ENCODE data around the gene ELF2. TPM values are rescaled to one million over a fixed set of nuclear protein-coding genes. Genes with fewer than 3 reads are reported as not detected.
"Not testable (repeated sequence)": the region's sequence is repeated elsewhere in the genome, so short reads cannot be mapped to it uniquely, and the experiment has no call there.

The ELF2 gene
- total RNA-seq, 1 donor from 2014 or later = 103 TPM

- DNase-seq (ENCODE audit: low spot score) = peak; percentile 50
These were observed 11.8 kb upstream of the ELF2 start for GRCh38 chr4:139188648-139189416.

DNA sequence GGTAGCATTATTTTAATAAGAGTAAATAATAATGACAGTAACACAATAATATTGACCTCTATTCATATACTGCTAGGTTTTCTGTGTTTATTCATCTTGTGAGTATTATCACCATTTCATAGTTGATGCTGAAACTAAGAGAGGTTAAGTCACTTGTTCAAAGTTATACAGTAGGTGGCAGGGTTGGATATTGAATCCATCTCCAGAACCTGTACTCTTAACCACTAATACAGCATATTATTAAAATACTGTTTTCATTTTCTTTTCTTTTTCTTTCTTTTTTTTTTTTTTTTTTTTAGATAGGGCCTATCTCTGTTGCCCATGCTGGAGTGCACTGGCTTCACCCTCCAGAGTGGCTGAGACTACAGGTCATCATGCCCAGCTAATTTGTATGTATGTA, 7.1 kb upstream of the ELF2 start:
- peak; percentile 36 for DNase-seq (ENCODE audit: low spot score)

GRCh38 chr4:139177869-139178619, 1.0 kb upstream of the ELF2 start:
- peak; percentile 97 for DNase-seq (ENCODE audit: low spot score)

GRCh38 chr4:139176302-139177048, 543 bp downstream of the ELF2 start:
- DNase-seq (ENCODE audit: low spot score) = peak; percentile 84

GRCh38 chr4:139175646-139176301, 1.2 kb downstream of the ELF2 start:
- no peak for DNase-seq (ENCODE audit: low spot score)

DNA sequence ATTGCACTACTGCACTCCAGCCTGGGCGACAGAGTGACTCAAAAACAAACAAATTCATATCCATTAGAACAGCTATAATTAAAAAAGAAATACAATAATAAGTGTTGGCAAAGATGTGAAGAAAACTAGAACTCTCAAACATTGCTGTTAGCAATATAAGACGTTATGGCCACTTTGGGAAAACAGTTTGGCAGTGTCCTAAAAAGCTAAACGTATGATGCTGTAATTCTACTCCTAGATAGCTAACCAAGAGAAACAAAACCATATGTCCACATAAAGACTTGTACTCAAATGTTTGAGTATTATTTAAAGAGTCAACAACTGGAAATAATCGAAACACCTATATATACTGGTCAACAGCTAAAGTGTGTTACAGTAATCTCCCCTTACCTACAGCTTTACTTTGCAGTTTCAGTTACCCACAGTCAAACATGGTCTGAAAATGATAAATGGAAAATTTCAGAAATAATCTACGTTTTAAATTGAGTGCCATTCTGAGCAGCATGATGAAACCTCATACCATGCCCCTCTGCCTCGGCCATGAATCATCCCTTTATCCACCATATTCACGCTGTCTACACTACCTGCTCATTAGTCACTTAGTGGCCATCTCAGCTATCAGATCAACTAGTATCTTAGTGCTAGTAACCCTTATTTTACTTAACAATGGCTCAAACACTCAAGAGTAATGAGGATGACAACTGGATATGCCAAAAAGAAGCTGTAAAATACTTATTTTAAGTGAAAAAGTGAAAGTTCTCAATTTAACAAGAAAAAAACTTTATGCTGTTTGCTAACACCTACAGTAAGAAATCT, 4.9 kb downstream of the ELF2 start:
- DNase-seq (ENCODE audit: low spot score) = no peak

GRCh38 chr4:139170932-139171331, 6.1 kb downstream of the ELF2 start:
- no peak for DNase-seq (ENCODE audit: low spot score)

DNA sequence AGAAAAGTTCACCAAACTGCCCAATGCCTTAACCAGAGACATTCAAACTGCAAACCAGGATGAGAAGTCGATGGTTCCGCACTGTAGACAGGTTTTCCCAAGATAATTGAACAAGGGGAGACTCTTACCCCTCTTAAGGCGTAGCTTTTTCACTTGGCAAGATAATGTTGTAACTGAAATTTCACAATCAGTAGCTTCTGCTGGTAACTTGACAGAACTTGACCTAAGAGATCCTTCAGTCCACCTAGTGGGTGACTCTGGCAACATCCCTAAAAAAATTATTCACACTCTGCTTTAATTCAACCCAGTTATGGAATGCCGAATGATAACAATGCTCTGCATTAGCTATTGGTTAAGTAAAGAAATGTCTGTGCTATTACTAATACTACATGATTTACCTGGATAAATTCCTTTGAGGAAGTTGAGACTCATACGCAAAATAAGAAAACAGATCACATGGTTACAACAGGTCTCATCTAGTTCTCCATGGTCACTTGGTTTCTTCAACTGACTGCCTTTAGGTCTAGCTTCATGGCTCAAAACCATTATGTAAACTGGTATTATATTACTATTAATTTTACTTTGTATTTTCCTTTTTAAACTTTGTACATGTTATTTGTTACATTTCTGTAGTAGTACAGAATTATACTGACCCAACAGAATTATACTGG, 9.1 kb downstream of the ELF2 start:
- peak; percentile 27 for DNase-seq (ENCODE audit: low spot score)

- no peak for DNase-seq (ENCODE audit: low spot score)
These were observed 12.3 kb downstream of the ELF2 start for GRCh38 chr4:139164731-139165130.

DNA sequence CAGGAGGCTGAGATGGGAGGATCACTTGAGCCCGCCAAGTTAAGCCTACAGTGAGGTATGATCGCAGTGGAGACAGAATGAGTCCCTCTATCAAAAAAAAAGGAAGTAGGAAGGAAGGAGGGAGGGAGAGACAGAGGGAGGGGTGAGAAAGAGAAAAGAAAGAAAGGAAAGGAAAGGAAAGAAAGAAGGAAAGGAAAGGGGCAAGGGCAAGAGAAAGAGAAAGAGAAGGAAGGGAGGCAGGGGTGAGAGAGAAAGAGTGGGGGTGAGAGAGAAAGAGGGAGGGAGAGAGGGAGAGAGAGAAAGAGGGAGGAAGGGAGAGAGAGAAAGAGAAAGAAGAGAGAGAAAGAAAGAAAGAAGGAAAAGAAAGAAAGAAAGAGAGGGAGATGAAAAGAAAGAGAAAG, 13.2 kb downstream of the ELF2 start:
- no peak for DNase-seq (ENCODE audit: low spot score)

DNA sequence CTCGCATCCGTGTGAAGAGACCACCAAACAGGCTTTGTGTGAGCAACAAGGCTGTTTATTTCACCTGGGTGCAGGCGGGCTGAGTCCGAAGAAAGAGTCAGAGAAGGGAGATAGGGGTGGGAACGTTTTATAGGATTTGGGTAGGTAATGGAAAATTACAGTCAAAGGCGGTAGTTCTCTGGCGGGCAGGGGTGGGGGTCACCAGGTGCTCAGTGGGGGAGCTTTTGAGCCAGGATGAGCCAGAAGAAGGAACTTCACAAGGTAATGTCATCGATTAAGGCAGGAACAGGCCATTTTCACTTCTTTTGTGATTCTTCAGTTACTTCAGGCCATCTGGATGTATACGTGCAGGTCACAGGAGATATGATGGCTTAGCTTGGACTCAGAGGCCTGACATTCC, 19.0 kb downstream of the ELF2 start:
- DNase-seq (ENCODE audit: low spot score) = not testable (repeated sequence)

DNA sequence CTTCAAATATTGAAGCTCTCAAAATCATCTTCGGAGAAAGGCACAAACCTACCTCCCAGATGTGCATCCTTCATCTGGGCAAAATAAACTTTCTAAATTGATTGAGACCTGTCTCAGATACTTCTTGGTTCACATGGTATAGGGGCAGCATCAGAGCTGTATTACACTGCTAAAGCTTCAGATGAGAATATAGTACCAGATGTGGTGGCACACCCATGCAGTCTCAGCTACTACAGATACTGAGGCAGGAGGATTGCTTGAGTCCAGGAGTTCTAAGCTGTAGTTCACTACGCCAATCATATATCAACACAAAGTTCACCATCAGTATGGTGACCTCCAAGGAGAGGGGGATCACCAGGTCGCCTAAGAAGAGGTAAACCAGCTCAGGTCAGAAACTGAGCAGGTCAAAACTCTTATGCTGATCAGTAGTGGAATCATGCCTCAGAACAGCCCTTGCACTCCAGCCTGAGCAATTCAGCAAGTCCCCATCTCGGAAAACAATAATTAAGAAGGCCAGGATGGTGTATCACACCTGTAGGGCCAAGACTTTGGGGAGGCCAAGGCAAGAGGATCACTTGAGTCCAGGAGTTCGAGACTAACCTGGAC, 22.0 kb downstream of the ELF2 start:
- no peak for DNase-seq (ENCODE audit: low spot score)

DNA sequence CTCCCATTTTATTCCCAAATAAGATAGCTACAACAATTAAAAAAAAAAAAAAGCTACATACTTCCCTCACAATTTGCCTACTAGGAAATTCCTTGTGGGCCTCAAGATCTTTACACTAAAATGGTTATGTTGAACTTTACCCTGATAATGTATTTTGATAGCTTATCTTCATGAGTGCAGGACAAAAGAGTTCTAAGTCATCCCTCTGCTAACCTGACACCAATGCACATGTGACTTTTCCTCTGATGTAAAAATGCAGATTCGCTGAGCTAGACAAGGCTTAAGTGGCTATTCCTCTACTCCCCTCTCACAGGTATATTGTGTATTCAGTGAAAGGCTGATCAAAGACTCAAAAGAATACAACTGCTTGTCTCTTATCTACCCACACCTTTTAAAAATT, 22.5 kb downstream of the ELF2 start:
- no peak for DNase-seq (ENCODE audit: low spot score)

- no peak for DNase-seq (ENCODE audit: low spot score)
These were observed 22.9 kb downstream of the ELF2 start for GRCh38 chr4:139154134-139154421.

DNA sequence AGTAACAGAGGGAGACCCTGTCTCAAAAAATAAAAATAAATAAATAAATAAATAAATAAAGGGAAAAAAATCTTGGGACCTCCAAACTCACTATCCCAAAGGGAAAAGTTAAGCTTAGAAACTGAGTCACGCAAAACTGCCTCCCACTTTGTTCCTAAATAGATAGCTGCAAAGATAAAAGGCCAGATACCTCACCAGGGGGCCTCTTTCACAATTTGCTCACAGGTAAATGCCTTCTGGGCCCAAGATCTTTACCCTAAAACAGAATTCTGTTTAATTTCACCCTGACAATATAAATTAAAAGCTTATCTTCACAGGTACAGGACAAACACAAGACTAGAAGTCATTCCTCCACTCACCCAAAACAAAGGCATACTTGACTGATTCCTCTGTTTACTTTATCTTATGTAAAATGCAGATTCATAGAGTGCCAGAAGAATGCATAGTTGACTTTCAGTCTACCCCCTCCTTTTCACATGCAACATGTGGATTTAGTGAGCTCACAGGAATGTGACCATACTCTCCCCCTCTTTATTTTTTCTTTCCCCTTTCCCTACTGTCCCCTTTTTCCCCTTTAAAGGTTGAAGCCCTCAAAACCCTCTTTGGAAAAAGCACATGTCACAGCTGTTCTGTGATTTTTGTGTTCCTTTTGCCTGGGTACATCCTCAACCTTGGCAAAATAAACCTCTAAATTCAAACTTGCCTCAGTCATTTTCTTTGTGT, 23.4 kb downstream of the ELF2 start:
- DNase-seq (ENCODE audit: low spot score) = no peak

DNA sequence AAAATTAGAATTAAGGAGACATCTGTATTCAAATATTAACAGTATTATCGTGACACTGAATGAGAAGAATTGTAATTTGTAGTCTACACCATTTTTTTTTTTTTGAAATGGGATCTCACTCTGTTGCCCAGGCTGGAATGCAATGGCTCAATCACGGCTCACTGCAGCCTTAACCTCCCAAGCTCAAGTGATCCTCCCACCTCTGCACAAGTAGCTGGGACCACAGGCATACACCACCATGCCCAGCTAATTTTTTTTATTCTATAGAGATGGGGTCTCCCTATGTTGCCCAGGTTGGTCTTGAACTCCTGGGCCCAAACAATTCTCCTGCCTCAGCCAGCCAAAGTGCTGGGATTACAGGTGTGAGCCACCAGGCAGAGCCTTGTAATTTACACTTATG, 24.8 kb downstream of the ELF2 start:
- DNase-seq (ENCODE audit: low spot score) = no peak

DNA sequence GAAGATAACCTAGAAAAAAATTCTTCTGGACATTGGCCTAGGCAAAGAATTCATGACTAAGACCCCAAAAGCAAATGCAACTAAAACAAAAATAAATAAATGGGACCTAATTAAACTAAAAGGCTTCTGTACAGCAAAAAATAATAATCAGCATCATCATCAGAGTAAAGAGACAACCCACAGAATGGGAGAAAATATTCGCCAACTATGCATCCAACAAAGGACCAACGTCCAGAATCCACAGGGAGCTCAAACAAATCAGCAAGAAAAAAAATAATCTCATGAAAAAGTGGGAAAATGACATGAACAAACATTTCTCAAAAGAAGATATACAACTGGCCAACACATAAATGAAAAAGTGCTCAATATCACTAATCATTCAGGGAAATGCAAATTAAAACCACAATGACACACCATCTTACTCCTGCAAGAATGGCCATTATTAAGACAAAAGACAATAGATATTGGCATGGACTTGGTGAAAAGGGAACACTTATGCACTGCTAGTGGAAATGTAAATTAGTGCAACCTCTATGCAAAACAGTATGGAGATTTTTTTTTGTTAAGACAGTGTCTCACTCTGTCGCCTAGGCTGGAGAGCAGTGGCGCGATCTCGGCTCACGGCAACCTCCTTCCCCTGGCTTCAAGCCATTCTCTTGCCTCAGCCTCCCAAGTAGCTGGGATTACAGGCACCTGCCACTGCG, 29.9 kb downstream of the ELF2 start:
- DNase-seq (ENCODE audit: low spot score) = no peak

DNA sequence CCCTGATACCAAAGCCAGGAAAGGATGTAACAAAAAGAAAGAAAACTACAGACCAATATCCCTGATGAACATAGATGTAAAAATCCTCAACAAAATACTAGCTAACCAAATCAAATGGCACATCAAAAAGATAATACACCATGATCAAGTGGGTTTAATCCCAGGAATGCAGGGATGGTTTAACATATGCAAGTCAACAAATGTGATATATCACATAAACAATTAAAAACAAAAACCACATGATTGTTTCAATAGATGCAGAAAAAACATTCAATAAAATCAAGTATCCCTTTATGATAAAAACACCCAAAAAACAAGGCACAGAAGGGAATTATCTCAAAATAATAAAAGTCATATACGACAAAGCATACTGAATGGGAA, 31.5 kb downstream of the ELF2 start:
- no peak for DNase-seq (ENCODE audit: low spot score)

Data from umbilical cord (tissue), 2 donors.